Endometrial microvascular endothelial cells (primary cell): ENCODE data around the gene CACFD1. TPM values are rescaled to one million over a fixed set of nuclear protein-coding genes. Genes with fewer than 3 reads are reported as not detected.

Experiments
- total RNA-seq: library from RNA; depleted of rRNA; stranded (reverse); fragments of >200 nt; gene quantifications from one replicate; pipeline ENCODE4 v1.2.3, GENCODE V29; 2015; ENCODE audit errors: inconsistent ontology term

CACFD1 gene
- total RNA-seq, 1 donor from 2014 or later, result 2.8 TPM

Other genes with a start within 250 kb of the CACFD1 start
- not detected for gene ABO, start 184.8 kb upstream of the CACFD1 start, total RNA-seq
- 24.1 TPM for gene SURF6, start 123.8 kb upstream of the CACFD1 start, total RNA-seq
- 20.3 TPM for gene MED22, start 111.8 kb upstream of the CACFD1 start, total RNA-seq
- gene RPL7A, start 111.8 kb upstream of the CACFD1 start, total RNA-seq, result 2,760 TPM
- gene SURF1, start 103.5 kb upstream of the CACFD1 start, total RNA-seq, result 14.4 TPM
- gene SURF2, start 103.4 kb upstream of the CACFD1 start, total RNA-seq, result 15.1 TPM
- gene SURF4, start 83.9 kb upstream of the CACFD1 start, total RNA-seq, result 299 TPM
- gene STKLD1, start 83.6 kb upstream of the CACFD1 start, total RNA-seq, result 0.19 TPM
- gene REXO4, start 42.0 kb upstream of the CACFD1 start, total RNA-seq, result 18.7 TPM
- 1.8 TPM for gene ADAMTS13, start 37.6 kb upstream of the CACFD1 start, total RNA-seq
- 45.3 TPM for gene SLC2A6, start 19.1 kb downstream of the CACFD1 start, total RNA-seq
- not detected for gene MYMK, start 65.0 kb downstream of the CACFD1 start, total RNA-seq
- gene ADAMTSL2, start 74.7 kb downstream of the CACFD1 start, total RNA-seq, result not detected
- not detected for gene FAM163B, start 149.4 kb downstream of the CACFD1 start, total RNA-seq
- not detected for gene DBH, start 176.4 kb downstream of the CACFD1 start, total RNA-seq